ENCODE data around the gene PHF12. TPM values are rescaled to one million over a fixed set of nuclear protein-coding genes. Genes with fewer than 3 reads are reported as not detected.

The PHF12 gene
- polyA plus RNA-seq, 2 of the 4 experiments (the other 2 are of a cell fraction): 25.3 to 29.9 TPM

GRCh38 chr17:28856028-28856574 lies 95.2 kb downstream of the PHF12 start:
- H3K4me1 ChIP-seq: peaks cover 11% of the 10 kb centered on the region; the same call in 2 of the 3 replicates
- DNase-seq (ENCODE audit: low read depth in 1 of 2, low spot score in 1 of 2): no peak
- ChIA-PET CTCF (interaction anchor here (0.7 to 2.8 kb wide), 6 partner anchors 41 to 129 kb away, joined by 3 to 19 read pairs (median 4); no protein-coding TSS in a partner anchor), POLR2A (interaction anchor here (0.7 to 1.2 kb wide), 3 partner anchors 44 to 129 kb away, joined by 3 read pairs; no protein-coding TSS in a partner anchor)
- TF ChIP-seq RFX5 (IDR thresholded peaks at IDR 0.05) (no peak), SMC3 (IDR thresholded peaks at IDR 0.05) (no peak), FOXS1 (CRISPR knock-in tag; IDR thresholded peaks at IDR 0.05) (no peak), JUNB (IDR thresholded peaks at IDR 0.05) (no peak)
- no peaks in the 10 kb centered on the region for H3K9me3 ChIP-seq
- FAIRE-seq: no peak
- ATAC-seq: no peak
- no peak overlapping the region; the same call in 2 of the 3 replicates for H3K4me3 ChIP-seq
- WGBS (ENCODE audit: missing lambda C conversion rate): 87% methylated on average over 5 of the region's 5 CpGs
- peak overlapping the region; percentile 94 for H3K4me2 ChIP-seq
- no peak overlapping the region for H3K27ac ChIP-seq

- no peak for TF ChIP-seq CHD4 (IDR thresholded peaks at IDR 0.05; ENCODE audit: borderline replicate concordance)
- peak; percentile 10 for TF ChIP-seq HDAC2 (IDR thresholded peaks at IDR 0.05)
- TF ChIP-seq FOXS1 (CRISPR knock-in tag; IDR thresholded peaks at IDR 0.05): no peak
- no peak for TF ChIP-seq MAFK (IDR thresholded peaks at IDR 0.05; ENCODE audit: partially characterized antibody)
- Histone ChIP-seq H3K9me3 (no peaks in the 10 kb centered on the region), H3K4me2 (peak overlapping the region; percentile 94), H3K4me1 (peaks cover 11% of the 10 kb centered on the region; the same call in 2 of the 3 replicates), H3K27ac (peak overlapping the region; percentile 84 to 88), H3K4me3 (peak overlapping the region; percentile 63)
- CTCF ChIA-PET: interaction anchor here (0.7 to 2.8 kb wide), 3 partner anchors 91 to 98 kb away, joined by 3 to 19 read pairs (median 5); no protein-coding TSS in a partner anchor
- POLR2A ChIA-PET: interaction anchor here (0.7 to 1.0 kb wide), 2 partner anchors 53 to 96 kb away, joined by 3 to 4 read pairs; partner anchors contain the start of gene PHF12
- no peak for FAIRE-seq
- no peak for DNase-seq (ENCODE audit: low read depth in 1 of 2, low spot score in 1 of 2)
- WGBS (ENCODE audit: missing lambda C conversion rate): 3% methylated on average over 5 of the region's 5 CpGs
- no peak for ATAC-seq
These were observed 96.0 kb downstream of the PHF12 start for GRCh38 chr17:28855336-28855679.

Other genes with a start within 250 kb of the PHF12 start
- gene PROCA1, start 239.6 kb downstream of the PHF12 start, polyA plus RNA-seq (2011; rRNA removed): 3.8 and 4.0 TPM in 2 replicates
- gene PROCA1, start 239.6 kb downstream of the PHF12 start, polyA plus RNA-seq (2017; fragmentation: RNase III; extraction: RNeasy Plus Mini Kit Qiagen cat#74134 plus additional on column Dnase treatment): 2.5 to 4.9 TPM (median 4.2 TPM) in 3 replicates
- 288 and 328 TPM in 2 replicates for gene RAB34, start 233.7 kb downstream of the PHF12 start, polyA plus RNA-seq (2011; rRNA removed)
- gene RAB34, start 233.7 kb downstream of the PHF12 start, polyA plus RNA-seq (2017; fragmentation: RNase III; extraction: RNeasy Plus Mini Kit Qiagen cat#74134 plus additional on column Dnase treatment): 207 to 212 TPM (median 211 TPM) in 3 replicates
- gene RPL23A, start 231.5 kb downstream of the PHF12 start, polyA plus RNA-seq (2011; rRNA removed): 2,521 and 2,887 TPM in 2 replicates
- 1,026 to 1,151 TPM (median 1,061 TPM) in 3 replicates for gene RPL23A, start 231.5 kb downstream of the PHF12 start, polyA plus RNA-seq (2017; fragmentation: RNase III; extraction: RNeasy Plus Mini Kit Qiagen cat#74134 plus additional on column Dnase treatment)
- gene TLCD1, start 225.3 kb downstream of the PHF12 start, polyA plus RNA-seq (2011; rRNA removed): 83.3 and 86.7 TPM in 2 replicates
- gene TLCD1, start 225.3 kb downstream of the PHF12 start, polyA plus RNA-seq (2017; fragmentation: RNase III; extraction: RNeasy Plus Mini Kit Qiagen cat#74134 plus additional on column Dnase treatment): 36.7 to 43.9 TPM (median 37.7 TPM) in 3 replicates
- gene NEK8, start 222.7 kb downstream of the PHF12 start, polyA plus RNA-seq (2011; rRNA removed): 5.1 and 7.7 TPM in 2 replicates
- 4.2 to 5.8 TPM (median 5.3 TPM) in 3 replicates for gene NEK8, start 222.7 kb downstream of the PHF12 start, polyA plus RNA-seq (2017; fragmentation: RNase III; extraction: RNeasy Plus Mini Kit Qiagen cat#74134 plus additional on column Dnase treatment)
- 64.0 and 70.2 TPM in 2 replicates for gene TRAF4, start 207.5 kb downstream of the PHF12 start, polyA plus RNA-seq (2011; rRNA removed)
- gene TRAF4, start 207.5 kb downstream of the PHF12 start, polyA plus RNA-seq (2017; fragmentation: RNase III; extraction: RNeasy Plus Mini Kit Qiagen cat#74134 plus additional on column Dnase treatment): 65.0 to 68.2 TPM (median 66.0 TPM) in 3 replicates
- gene FAM222B, start 108.7 kb downstream of the PHF12 start, polyA plus RNA-seq (2011; rRNA removed): 10.7 and 15.3 TPM in 2 replicates
- gene FAM222B, start 108.7 kb downstream of the PHF12 start, polyA plus RNA-seq (2017; fragmentation: RNase III; extraction: RNeasy Plus Mini Kit Qiagen cat#74134 plus additional on column Dnase treatment): 14.3 to 15.6 TPM (median 14.7 TPM) in 3 replicates
- gene ERAL1, start 96.5 kb downstream of the PHF12 start, polyA plus RNA-seq (2011; rRNA removed): 88.3 and 123 TPM in 2 replicates
- gene ERAL1, start 96.5 kb downstream of the PHF12 start, polyA plus RNA-seq (2017; fragmentation: RNase III; extraction: RNeasy Plus Mini Kit Qiagen cat#74134 plus additional on column Dnase treatment): 78.8 to 80.2 TPM (median 78.9 TPM) in 3 replicates
- 68.8 and 78.6 TPM in 2 replicates for gene FLOT2, start 53.8 kb downstream of the PHF12 start, polyA plus RNA-seq (2011; rRNA removed)
- gene FLOT2, start 53.8 kb downstream of the PHF12 start, polyA plus RNA-seq (2017; fragmentation: RNase III; extraction: RNeasy Plus Mini Kit Qiagen cat#74134 plus additional on column Dnase treatment): 62.8 to 71.0 TPM (median 66.4 TPM) in 3 replicates
- 7.0 and 7.3 TPM in 2 replicates for gene DHRS13, start 48.4 kb downstream of the PHF12 start, polyA plus RNA-seq (2011; rRNA removed)
- 3.5 to 4.9 TPM (median 4.8 TPM) in 3 replicates for gene DHRS13, start 48.4 kb downstream of the PHF12 start, polyA plus RNA-seq (2017; fragmentation: RNase III; extraction: RNeasy Plus Mini Kit Qiagen cat#74134 plus additional on column Dnase treatment)
- not detected in 2 replicates for gene SEZ6, start 54.5 kb upstream of the PHF12 start, polyA plus RNA-seq (2011; rRNA removed)
- gene SEZ6, start 54.5 kb upstream of the PHF12 start, polyA plus RNA-seq (2017; fragmentation: RNase III; extraction: RNeasy Plus Mini Kit Qiagen cat#74134 plus additional on column Dnase treatment): not detected in 3 replicates
- 0.94 and 1.4 TPM in 2 replicates for gene PIPOX, start 91.6 kb upstream of the PHF12 start, polyA plus RNA-seq (2011; rRNA removed)
- gene PIPOX, start 91.6 kb upstream of the PHF12 start, polyA plus RNA-seq (2017; fragmentation: RNase III; extraction: RNeasy Plus Mini Kit Qiagen cat#74134 plus additional on column Dnase treatment): 0.28 to 0.49 TPM (median 0.39 TPM) in 3 replicates
- 12.3 and 26.3 TPM in 2 replicates for gene MYO18A, start 228.9 kb upstream of the PHF12 start, polyA plus RNA-seq (2011; rRNA removed)
- gene MYO18A, start 228.9 kb upstream of the PHF12 start, polyA plus RNA-seq (2017; fragmentation: RNase III; extraction: RNeasy Plus Mini Kit Qiagen cat#74134 plus additional on column Dnase treatment): 22.4 to 29.7 TPM (median 28.4 TPM) in 3 replicates

Data from A549 (cell line).